ENCODE measurements around the gene ZNRF1. TPM values are rescaled to one million over a fixed set of nuclear protein-coding genes. Genes with fewer than 3 reads are reported as not detected.

The ZNRF1 gene
- total and polyA plus RNA-seq, 2 of the 13 experiments (the other 11 are each of a cell fraction or from before 2014, with no cell fraction given) = 43.9 to 58.7 TPM

- TF ChIP-seq ZBTB33 (CRISPR knock-in tag; IDR thresholded peaks at IDR 0.05) = no peak
- peak; percentile 66 for TF ChIP-seq ZNF781 (CRISPR knock-in tag; IDR thresholded peaks at IDR 0.05; ENCODE audit: borderline replicate concordance, not compliant biosample characterization)
- TF ChIP-seq ATF7-NPFF (CRISPR knock-in tag; IDR thresholded peaks at IDR 0.05; ENCODE audit: low read depth) = no peak
- no peak for TF ChIP-seq ZNF83 (CRISPR knock-in tag; IDR thresholded peaks at IDR 0.05; ENCODE audit: borderline replicate concordance)
- 0 out of 2 replicates have a peak, but pooled peaks have one; percentile 60 for TF ChIP-seq SP5 (CRISPR knock-in tag; IDR thresholded peaks at IDR 0.05; ENCODE audit: borderline replicate concordance, low read depth)
- TF ChIP-seq RERE (CRISPR knock-in tag; IDR thresholded peaks at IDR 0.05; ENCODE audit: low read depth) = 0 out of 2 replicates have a peak, but pooled peaks have one; percentile 27
- no peak for TF ChIP-seq SNAI1 (CRISPR knock-in tag; IDR thresholded peaks at IDR 0.05; ENCODE audit: borderline replicate concordance)
- no peak for TF ChIP-seq PCBP2 (optimal IDR thresholded peaks at IDR 0.05; ENCODE audit: low read depth, low read length, poor library complexity, severe bottlenecking)
- TF ChIP-seq ZBTB8A (CRISPR knock-in tag; IDR thresholded peaks at IDR 0.05; ENCODE audit: borderline replicate concordance, low read depth) = no peak
- 0 out of 2 replicates have a peak, but pooled peaks have one; percentile 59 for TF ChIP-seq HOXD1 (CRISPR knock-in tag; IDR thresholded peaks at IDR 0.05)
- TF ChIP-seq ZNF768 (CRISPR knock-in tag; IDR thresholded peaks at IDR 0.05) = no peak
- peak; percentile 89 for TF ChIP-seq ZMYM2 (CRISPR knock-in tag; IDR thresholded peaks at IDR 0.05)
- TF ChIP-seq SRSF1 (optimal IDR thresholded peaks at IDR 0.05; ENCODE audit: low read depth, low read length) = no peak
- 0 out of 2 replicates have a peak, but pooled peaks have one; percentile 22 for TF ChIP-seq NFAT5 (CRISPR knock-in tag; IDR thresholded peaks at IDR 0.05)
- TF ChIP-seq HMG20A (CRISPR knock-in tag; IDR thresholded peaks at IDR 0.05; ENCODE audit: borderline replicate concordance) = peak; percentile 36; the same call in 1 of the 2 replicates
These were observed 55.1 kb downstream of the ZNRF1 start (continued) for GRCh38 chr16:75053791-75054555.

Measured in HepG2 (cell line).